PC-3 (cell line): ENCODE data around the gene SNTB2.
"Not testable (repeated sequence)": the region's sequence is repeated elsewhere in the genome, so short reads cannot be mapped to it uniquely, and the experiment has no call there.

ENCODE experiments used
- EZH2 ChIP-seq: fragments of 300-600 bp; sonication (generic); IDR thresholded peaks from one replicate; pipeline ENCODE4 v1.6.1; 2017; ENCODE audit warnings: antibody characterized with exemption, mild to moderate bottlenecking, low read length; ENCODE audit not compliant: unreplicated experiment
- TF ChIP-seq, protein P1 (sequence below): fragments of 300-600 bp; sonication (generic); conservative IDR thresholded peaks from 2 replicates; pipeline ENCODE4 v1.5.1; 2017; ENCODE audit warnings: antibody characterized with exemption, low read depth, mild to moderate bottlenecking, low read length

DNA sequence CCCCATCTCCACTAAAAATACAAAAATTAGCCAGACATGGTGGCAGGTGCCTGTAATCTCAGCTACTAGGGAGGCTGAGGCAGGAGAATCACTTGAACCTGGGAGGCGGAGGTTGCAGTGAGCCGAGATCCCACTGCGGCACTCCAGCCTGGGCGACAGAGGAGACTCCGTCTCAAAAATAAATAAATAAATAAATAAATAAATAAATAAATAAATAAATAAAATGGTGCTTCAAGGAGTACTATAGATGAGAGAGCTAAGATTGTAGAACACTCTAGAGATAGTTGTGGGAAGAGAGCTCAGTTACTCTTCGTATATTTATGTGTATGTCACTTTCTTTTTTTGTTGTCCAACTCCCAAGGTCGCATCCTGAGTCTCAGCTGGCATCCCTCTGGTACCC is 47.5 kb upstream of the SNTB2 start:
- TF ChIP-seq, protein P1, sequence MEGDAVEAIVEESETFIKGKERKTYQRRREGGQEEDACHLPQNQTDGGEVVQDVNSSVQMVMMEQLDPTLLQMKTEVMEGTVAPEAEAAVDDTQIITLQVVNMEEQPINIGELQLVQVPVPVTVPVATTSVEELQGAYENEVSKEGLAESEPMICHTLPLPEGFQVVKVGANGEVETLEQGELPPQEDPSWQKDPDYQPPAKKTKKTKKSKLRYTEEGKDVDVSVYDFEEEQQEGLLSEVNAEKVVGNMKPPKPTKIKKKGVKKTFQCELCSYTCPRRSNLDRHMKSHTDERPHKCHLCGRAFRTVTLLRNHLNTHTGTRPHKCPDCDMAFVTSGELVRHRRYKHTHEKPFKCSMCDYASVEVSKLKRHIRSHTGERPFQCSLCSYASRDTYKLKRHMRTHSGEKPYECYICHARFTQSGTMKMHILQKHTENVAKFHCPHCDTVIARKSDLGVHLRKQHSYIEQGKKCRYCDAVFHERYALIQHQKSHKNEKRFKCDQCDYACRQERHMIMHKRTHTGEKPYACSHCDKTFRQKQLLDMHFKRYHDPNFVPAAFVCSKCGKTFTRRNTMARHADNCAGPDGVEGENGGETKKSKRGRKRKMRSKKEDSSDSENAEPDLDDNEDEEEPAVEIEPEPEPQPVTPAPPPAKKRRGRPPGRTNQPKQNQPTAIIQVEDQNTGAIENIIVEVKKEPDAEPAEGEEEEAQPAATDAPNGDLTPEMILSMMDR, result not testable (repeated sequence)
- TF ChIP-seq EZH2, result not testable (repeated sequence)
